ENCODE results near the gene MEST. TPM values are rescaled to one million over a fixed set of nuclear protein-coding genes. Genes with fewer than 3 reads are reported as not detected.
"Not testable (repeated sequence)": the region's sequence is repeated elsewhere in the genome, so short reads cannot be mapped to it uniquely, and the experiment has no call there.

Gene MEST
- total RNA-seq, 1 donor from 2014 or later: 72.2 TPM

DNA sequence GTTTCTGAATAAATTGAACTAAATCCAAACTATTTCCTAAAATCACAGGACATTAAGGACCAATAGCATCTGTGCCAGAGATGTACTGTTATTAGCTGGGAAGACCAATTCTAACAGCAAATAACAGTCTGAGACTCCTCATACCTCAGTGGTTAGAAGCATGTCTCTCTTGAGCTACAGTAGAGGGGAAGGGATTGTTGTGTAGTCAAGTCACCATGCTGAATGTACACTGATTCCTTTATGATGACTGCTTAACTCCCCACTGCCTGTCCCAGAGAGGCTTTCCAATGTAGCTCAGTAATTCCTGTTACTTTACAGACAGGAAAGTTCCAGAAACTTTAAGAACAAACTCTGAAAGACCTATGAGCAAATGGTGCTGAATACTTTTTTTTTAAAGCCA lies 13.9 kb downstream of the MEST start:
- Mint-ChIP-seq H3K4me3 (ENCODE audit: unreplicated experiment) (no peak overlapping the region), H3K36me3 (ENCODE audit: low read depth, unreplicated experiment) (peaks cover 11% of the 10 kb centered on the region), H3K4me1 (ENCODE audit: unreplicated experiment) (no peaks in the 10 kb centered on the region), H3K27ac (ENCODE audit: unreplicated experiment) (no peak overlapping the region), H3K9me3 (ENCODE audit: unreplicated experiment) (no peaks in the 10 kb centered on the region), H3K27me3 (ENCODE audit: unreplicated experiment) (peaks cover 1% of the 10 kb centered on the region)
- no peak for DNase-seq (ENCODE audit: low spot score)
- TF ChIP-seq, protein P1, sequence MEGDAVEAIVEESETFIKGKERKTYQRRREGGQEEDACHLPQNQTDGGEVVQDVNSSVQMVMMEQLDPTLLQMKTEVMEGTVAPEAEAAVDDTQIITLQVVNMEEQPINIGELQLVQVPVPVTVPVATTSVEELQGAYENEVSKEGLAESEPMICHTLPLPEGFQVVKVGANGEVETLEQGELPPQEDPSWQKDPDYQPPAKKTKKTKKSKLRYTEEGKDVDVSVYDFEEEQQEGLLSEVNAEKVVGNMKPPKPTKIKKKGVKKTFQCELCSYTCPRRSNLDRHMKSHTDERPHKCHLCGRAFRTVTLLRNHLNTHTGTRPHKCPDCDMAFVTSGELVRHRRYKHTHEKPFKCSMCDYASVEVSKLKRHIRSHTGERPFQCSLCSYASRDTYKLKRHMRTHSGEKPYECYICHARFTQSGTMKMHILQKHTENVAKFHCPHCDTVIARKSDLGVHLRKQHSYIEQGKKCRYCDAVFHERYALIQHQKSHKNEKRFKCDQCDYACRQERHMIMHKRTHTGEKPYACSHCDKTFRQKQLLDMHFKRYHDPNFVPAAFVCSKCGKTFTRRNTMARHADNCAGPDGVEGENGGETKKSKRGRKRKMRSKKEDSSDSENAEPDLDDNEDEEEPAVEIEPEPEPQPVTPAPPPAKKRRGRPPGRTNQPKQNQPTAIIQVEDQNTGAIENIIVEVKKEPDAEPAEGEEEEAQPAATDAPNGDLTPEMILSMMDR (IDR thresholded peaks at IDR 0.05; ENCODE audit: unreplicated experiment): no peak

- Mint-ChIP-seq H3K4me3 (ENCODE audit: unreplicated experiment) (no peak overlapping the region), H3K36me3 (ENCODE audit: low read depth, unreplicated experiment) (peaks cover 11% of the 10 kb centered on the region), H3K27ac (ENCODE audit: unreplicated experiment) (no peak overlapping the region), H3K27me3 (ENCODE audit: unreplicated experiment) (peaks cover under 1% of the 10 kb centered on the region), H3K9me3 (ENCODE audit: unreplicated experiment) (no peaks in the 10 kb centered on the region), H3K4me1 (ENCODE audit: unreplicated experiment) (no peaks in the 10 kb centered on the region)
- TF ChIP-seq, protein P1 (IDR thresholded peaks at IDR 0.05; ENCODE audit: unreplicated experiment): no peak
- no peak for DNase-seq (ENCODE audit: low spot score)
These were observed 14.5 kb downstream of the MEST start for GRCh38 chr7:130506358-130506757.

DNA sequence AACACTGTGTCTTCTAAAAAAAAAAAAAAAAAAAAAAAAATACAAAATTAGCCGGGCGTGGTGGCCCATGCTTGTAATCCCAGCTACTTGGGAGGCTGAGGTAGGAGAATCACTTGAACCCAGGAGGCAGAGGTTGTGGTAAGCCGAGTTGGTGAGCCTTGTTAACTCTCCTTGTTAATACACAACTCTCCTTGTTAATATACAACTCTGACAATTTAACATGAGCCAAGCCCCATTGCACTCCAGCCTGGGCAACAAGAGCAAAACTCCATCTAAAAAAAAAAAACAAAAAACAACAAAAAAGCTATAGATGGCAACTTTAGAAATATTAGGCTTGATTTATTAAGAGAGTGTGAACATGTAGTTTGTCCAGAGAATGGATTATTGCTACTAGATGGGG lies 20.2 kb downstream of the MEST start:
- not testable (repeated sequence) for H3K27ac Mint-ChIP-seq (ENCODE audit: unreplicated experiment); H3K4me1 Mint-ChIP-seq (ENCODE audit: unreplicated experiment)

GRCh38 chr7:130513447-130513846 lies 21.6 kb downstream of the MEST start:
- H3K4me3 Mint-ChIP-seq (ENCODE audit: unreplicated experiment): no peak overlapping the region
- no peak for DNase-seq (ENCODE audit: low spot score)

More for the DNA sequence above, 20.2 kb downstream of the MEST start:
- H3K27me3 Mint-ChIP-seq (ENCODE audit: unreplicated experiment); H3K4me3 Mint-ChIP-seq (ENCODE audit: unreplicated experiment); DNase-seq (ENCODE audit: low spot score); H3K9me3 Mint-ChIP-seq (ENCODE audit: unreplicated experiment); H3K36me3 Mint-ChIP-seq (ENCODE audit: low read depth, unreplicated experiment): not testable (repeated sequence)

GRCh38 chr7:130515315-130516040 lies 23.6 kb downstream of the MEST start:
- Mint-ChIP-seq H3K4me3 (ENCODE audit: unreplicated experiment) (no peak overlapping the region), H3K27ac (ENCODE audit: unreplicated experiment) (no peak overlapping the region), H3K36me3 (ENCODE audit: low read depth, unreplicated experiment) (no peaks in the 10 kb centered on the region), H3K27me3 (ENCODE audit: unreplicated experiment) (no peaks in the 10 kb centered on the region), H3K9me3 (ENCODE audit: unreplicated experiment) (no peaks in the 10 kb centered on the region), H3K4me1 (ENCODE audit: unreplicated experiment) (no peaks in the 10 kb centered on the region)
- TF ChIP-seq, protein P1 (IDR thresholded peaks at IDR 0.05; ENCODE audit: unreplicated experiment): no peak
- no peak for DNase-seq (ENCODE audit: low spot score)

More at GRCh38 chr7:130513447-130513846, 21.6 kb downstream of the MEST start:
- Mint-ChIP-seq H3K4me1 (ENCODE audit: unreplicated experiment) (no peaks in the 10 kb centered on the region), H3K36me3 (ENCODE audit: low read depth, unreplicated experiment) (no peaks in the 10 kb centered on the region), H3K27ac (ENCODE audit: unreplicated experiment) (no peak overlapping the region), H3K9me3 (ENCODE audit: unreplicated experiment) (no peaks in the 10 kb centered on the region), H3K27me3 (ENCODE audit: unreplicated experiment) (no peaks in the 10 kb centered on the region)
- TF ChIP-seq, protein P1 (IDR thresholded peaks at IDR 0.05; ENCODE audit: unreplicated experiment): no peak

Measured in endothelial cell (in vitro differentiated cells).